Duodenal mucosa (tissue), 2 donors: ENCODE results near the gene PLXNA1.

ENCODE experiments used
- H3K27ac ChIP-seq: one replicate; pipeline ENCODE4 v1.7.0; 2013; ENCODE audit warnings: low read depth, low read length
- H3K27me3 ChIP-seq, 2 donors: one replicate each; pipeline ENCODE4 v1.7.0; 2013; ENCODE audit warnings: low read length in 2 of 2, control low read depth in 1 of 2; ENCODE audit not compliant: insufficient read depth in 2 of 2, control insufficient read depth in 1 of 2
- H3K36me3 ChIP-seq, 2 donors: one replicate each; pipeline ENCODE4 v1.7.0; 2013; ENCODE audit warnings: low read length in 2 of 2, control low read depth in 1 of 2; ENCODE audit not compliant: insufficient read depth in 2 of 2, control insufficient read depth in 1 of 2
- H3K4me1 ChIP-seq, 2 donors: one replicate each; pipeline ENCODE4 v1.7.0; 2013; ENCODE audit warnings: low read length in 2 of 2, control low read depth in 1 of 2; ENCODE audit not compliant: insufficient read depth in 2 of 2, control insufficient read depth in 1 of 2
- H3K4me3 ChIP-seq, 2 donors: one replicate each; pipeline ENCODE4 v1.7.0; 2013; ENCODE audit warnings: low read length in 2 of 2, low read depth in 1 of 2
- H3K9ac ChIP-seq, 2 donors: one replicate each; pipeline ENCODE4 v1.7.0; 2013; ENCODE audit warnings: low read length in 2 of 2, low read depth in 1 of 2
- H3K9me3 ChIP-seq, 2 donors: one replicate each; pipeline ENCODE4 v1.7.0; 2013; ENCODE audit warnings: low read length in 2 of 2, control low read depth in 1 of 2; ENCODE audit not compliant: control insufficient read depth in 1 of 2

PLXNA1 gene

DNA sequence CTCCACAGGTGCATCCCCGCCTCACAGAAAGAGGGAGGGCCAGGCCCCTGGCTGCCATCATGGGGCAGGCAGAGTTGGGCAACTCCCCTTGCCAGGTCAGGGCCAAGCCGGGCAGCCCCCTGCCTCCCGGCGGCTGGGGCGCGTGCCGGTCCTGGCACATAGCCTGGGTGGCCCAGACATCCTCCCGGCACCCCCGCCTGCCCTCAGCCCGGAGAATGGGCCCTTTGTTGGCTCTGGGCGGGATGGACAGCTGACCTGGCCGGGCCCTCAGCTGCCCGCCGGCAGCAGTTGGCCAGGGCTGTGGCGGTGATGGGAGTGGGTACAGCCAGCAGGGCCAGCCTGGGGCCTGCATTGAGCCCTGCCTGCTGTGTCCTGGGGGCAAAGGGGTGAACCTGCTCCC is 16.5 kb downstream of the PLXNA1 start:
- Histone ChIP-seq H3K4me3 (no peak overlapping the region), H3K9me3 (no peaks in the 10 kb centered on the region), H3K9ac (no peak overlapping the region), H3K4me1 (peaks cover 6 to 13% of the 10 kb centered on the region in 2 donors), H3K27me3 (no peaks in the 10 kb centered on the region), H3K36me3 (no peaks in the 10 kb centered on the region), H3K27ac (no peak overlapping the region)

DNA sequence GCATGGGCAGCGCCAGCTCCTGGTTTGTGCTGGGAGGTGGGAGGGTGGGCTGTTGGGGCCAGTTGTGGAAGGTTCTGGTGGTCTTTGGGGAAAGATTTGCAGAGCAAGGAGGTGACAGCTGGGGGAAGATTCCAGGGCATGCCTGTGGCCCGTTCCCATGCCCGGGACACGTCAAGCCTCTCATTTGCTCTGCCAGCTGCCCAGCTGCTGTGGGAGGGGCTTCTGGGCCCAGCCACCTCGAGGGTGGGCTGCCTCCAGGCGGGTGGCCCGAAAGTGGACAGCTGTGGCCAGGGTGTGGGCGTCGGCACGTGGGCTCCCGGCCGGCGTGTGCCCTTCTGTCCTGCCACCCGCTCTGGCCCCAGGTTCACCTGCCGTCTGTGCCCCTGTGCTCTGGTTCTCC is 17.2 kb downstream of the PLXNA1 start:
- no peaks in the 10 kb centered on the region for H3K36me3 ChIP-seq
- H3K4me3 ChIP-seq = no peak overlapping the region
- H3K27me3 ChIP-seq = no peaks in the 10 kb centered on the region
- H3K27ac ChIP-seq = no peak overlapping the region
- H3K9ac ChIP-seq = no peak overlapping the region
- peaks cover 6 to 13% of the 10 kb centered on the region in 2 donors for H3K4me1 ChIP-seq
- H3K9me3 ChIP-seq = no peaks in the 10 kb centered on the region

DNA sequence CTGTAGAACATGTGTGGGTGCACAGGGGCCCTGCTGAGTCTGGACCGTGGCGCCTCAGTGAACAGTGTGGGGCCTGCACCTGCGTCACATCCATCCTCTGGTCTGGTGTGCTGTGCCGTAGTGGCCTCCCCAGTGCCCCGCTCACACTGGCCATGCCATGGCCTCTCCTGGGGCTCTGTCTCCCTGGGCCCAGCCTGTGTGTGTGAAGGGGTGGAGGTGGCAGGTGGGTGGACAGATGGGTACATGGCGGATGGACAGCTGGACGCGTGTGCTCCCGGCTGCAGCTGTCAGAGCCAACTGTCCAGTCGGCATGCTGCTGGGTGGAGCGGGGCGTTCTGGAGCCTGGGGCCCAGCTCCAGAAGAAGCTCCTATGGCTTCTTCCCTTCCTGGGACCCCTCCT is 17.8 kb downstream of the PLXNA1 start:
- Histone ChIP-seq H3K4me1 (peaks cover 6 to 13% of the 10 kb centered on the region in 2 donors), H3K9ac (no peak overlapping the region), H3K27me3 (no peaks in the 10 kb centered on the region), H3K4me3 (no peak overlapping the region), H3K36me3 (no peaks in the 10 kb centered on the region), H3K9me3 (no peaks in the 10 kb centered on the region), H3K27ac (no peak overlapping the region)

DNA sequence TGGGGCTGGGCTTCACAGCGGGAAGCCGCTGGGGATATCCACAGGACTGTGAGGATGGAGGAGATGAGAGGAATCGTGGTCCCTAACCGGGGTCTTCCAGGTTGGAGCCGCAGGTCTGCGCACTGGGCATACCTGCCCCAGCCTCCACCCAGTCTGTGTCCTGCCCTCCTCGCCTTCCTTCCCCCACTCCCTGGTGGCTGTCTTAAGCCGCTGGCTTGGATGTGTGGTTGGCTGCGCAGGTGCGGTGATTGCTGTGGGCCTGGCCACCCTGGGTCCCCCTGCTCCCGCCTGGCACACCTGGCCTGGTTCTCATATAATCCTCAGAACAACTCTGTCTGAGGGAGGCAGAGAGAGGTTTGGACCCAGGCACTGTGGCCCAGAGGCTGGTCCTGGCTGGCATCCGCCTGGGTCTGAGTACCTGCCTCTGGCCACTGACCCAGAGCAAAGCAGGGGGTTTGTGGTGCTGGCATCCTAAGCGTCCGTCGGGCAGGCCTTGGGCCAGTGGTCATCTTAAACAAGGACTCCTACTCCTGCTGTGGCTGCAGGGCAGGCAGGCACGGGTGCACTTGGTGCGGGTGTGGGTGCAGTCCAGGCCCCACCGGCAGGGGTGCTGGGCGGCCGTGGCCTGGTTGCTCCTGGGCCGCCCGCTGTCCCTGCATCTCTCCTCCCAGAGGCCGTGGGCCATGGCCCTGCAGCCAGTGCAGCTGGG is 18.7 kb downstream of the PLXNA1 start:
- no peak overlapping the region for H3K4me3 ChIP-seq
- no peak overlapping the region for H3K27ac ChIP-seq
- peaks cover 6 to 13% of the 10 kb centered on the region in 2 donors for H3K4me1 ChIP-seq
- no peaks in the 10 kb centered on the region for H3K27me3 ChIP-seq
- no peaks in the 10 kb centered on the region for H3K36me3 ChIP-seq
- no peak overlapping the region for H3K9ac ChIP-seq
- no peaks in the 10 kb centered on the region for H3K9me3 ChIP-seq

DNA sequence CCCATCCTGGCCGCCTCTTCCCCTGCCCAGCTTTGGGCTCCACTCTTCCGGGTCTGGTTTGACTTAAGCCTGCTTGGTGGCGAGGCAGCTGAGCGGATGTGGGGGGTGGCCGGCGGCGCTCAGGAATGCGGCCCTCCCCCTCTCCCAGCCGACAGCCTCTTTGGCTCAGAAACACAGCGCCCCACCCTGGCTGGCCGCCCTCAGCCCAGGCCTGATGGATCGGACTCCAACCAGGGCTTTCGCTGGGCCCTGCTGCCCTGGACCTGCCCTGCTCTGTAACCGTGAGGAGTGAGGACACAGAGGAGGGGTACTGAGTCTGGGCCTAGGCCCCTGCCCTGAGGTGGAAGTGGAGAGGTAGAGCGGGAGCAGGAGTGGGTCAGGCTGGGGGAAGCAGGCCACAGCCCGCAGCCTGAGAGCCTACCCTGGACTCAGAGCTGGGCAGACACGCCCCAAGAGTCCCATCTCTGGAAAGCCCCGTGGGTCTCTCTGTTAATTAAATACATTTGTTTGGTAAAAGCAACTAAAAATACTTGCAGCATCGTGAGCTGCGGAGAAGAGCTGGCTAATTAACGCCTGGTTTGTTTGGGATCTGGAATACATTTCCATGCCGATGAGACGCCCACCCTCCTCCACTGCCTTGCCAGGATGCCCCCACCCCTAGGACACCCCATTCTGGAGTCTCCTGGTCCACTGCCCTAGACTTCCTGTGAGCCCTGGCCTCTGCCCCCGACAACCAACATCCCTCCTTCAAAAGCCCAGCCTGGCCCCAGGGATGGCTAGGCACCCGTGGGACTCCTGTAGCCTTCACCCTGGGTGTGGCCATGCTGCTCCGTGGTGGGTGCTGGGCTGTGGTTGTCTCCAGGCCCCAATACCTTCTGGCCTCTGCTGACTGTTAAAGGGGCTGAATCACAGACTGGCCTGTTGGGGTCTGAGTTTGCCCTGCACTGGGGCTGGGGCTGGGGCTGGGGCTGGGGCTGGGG is 19.6 kb downstream of the PLXNA1 start:
- Histone ChIP-seq H3K27me3 (no peaks in the 10 kb centered on the region), H3K9ac (no peak overlapping the region), H3K27ac (no peak overlapping the region), H3K4me3 (no peak overlapping the region), H3K4me1 (peaks cover 6 to 13% of the 10 kb centered on the region in 2 donors), H3K36me3 (no peaks in the 10 kb centered on the region), H3K9me3 (no peaks in the 10 kb centered on the region)

DNA sequence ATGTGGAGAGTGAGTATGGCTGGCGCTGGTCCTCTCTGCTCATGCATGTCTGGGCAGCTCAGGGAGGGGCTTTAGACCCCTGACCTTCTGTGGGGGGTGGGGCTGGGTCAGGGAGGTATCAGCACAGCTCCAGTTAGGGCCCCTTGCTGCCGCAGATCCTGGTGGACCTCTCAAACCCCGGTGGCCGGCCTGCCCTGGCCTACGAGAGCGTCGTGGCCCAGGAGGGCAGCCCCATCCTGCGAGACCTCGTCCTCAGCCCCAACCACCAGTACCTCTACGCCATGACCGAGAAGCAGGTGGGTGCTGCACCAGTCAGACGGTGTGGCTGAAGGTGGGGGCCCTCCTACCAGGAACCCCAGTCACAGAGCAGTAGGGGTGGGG is 20.2 kb downstream of the PLXNA1 start:
- Histone ChIP-seq H3K27me3 (no peaks in the 10 kb centered on the region), H3K9me3 (no peaks in the 10 kb centered on the region), H3K36me3 (no peaks in the 10 kb centered on the region), H3K4me1 (peaks cover 6 to 13% of the 10 kb centered on the region in 2 donors), H3K9ac (no peak overlapping the region), H3K27ac (no peak overlapping the region), H3K4me3 (no peak overlapping the region)

DNA sequence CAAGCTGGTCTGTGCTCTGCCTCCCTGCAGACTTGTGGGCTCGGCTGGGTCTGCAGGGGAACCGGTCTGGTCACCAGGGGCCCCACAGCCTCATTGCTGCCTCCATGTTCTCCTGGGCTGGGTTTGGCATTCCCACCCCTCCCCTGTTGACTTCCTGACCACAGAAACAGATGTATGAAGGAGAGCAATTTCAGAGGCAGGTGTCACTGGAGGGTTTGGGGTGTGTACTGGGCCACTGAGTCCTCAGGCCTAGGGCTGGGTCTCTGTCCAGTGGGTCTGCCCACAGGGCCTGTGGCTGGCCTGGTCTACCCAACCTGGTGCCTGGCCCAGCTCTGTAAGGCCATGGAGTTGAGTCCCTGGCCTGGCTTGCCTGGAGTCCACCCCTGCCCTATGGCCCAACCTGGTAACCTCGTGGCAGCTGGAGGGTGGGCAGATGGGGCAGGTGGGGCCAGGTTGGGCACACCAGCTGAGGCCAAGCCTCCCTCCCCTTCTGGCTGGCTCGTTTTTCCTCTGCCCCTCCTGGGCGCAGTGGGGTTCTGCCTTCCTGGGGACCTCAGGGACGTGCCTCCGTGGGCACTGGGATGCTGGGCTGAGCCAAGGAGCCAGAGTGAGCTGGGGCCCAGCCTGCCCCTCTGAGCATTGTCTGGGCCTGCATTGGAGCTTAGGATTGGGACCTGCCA is 20.8 kb downstream of the PLXNA1 start:
- Histone ChIP-seq H3K36me3 (no peaks in the 10 kb centered on the region), H3K27me3 (no peaks in the 10 kb centered on the region), H3K27ac (no peak overlapping the region), H3K9ac (no peak overlapping the region), H3K4me1 (peaks cover 5 to 9% of the 10 kb centered on the region in 2 donors), H3K4me3 (no peak overlapping the region), H3K9me3 (no peaks in the 10 kb centered on the region)

DNA sequence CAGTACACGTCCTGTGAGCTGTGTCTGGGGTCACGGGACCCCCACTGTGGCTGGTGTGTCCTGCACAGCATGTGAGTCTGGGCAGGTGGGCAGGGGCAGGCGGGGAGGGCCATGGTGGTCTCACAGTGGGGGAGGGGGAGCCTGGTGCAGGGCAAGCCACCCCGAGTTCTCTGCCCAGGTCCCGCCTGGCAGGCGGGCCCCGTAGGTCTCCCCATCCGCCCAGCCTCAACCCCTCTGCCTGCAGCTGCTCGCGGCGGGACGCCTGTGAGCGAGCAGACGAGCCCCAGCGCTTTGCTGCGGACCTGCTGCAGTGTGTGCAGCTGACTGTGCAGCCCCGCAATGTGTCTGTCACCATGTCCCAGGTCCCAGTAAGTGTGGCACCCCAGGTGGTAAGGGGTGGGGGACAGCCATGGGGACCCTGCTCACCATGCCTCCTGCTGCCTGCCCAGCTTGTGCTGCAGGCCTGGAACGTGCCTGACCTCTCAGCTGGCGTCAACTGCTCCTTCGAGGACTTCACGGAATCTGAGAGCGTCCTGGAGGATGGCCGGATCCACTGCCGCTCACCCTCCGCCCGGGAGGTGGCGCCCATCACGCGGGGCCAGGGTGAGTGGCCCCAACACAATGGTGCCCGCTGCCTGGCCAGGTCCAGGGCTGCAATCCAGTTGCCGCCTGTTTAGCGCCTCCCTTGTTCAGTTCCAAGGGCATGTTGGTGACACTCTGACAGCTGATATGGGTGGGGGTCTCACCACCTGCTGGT is 21.9 kb downstream of the PLXNA1 start:
- no peak overlapping the region for H3K4me3 ChIP-seq
- H3K9ac ChIP-seq = no peak overlapping the region
- H3K4me1 ChIP-seq = no peaks in the 10 kb centered on the region
- no peaks in the 10 kb centered on the region for H3K36me3 ChIP-seq
- H3K27me3 ChIP-seq = no peaks in the 10 kb centered on the region
- no peak overlapping the region for H3K27ac ChIP-seq
- no peaks in the 10 kb centered on the region for H3K9me3 ChIP-seq

DNA sequence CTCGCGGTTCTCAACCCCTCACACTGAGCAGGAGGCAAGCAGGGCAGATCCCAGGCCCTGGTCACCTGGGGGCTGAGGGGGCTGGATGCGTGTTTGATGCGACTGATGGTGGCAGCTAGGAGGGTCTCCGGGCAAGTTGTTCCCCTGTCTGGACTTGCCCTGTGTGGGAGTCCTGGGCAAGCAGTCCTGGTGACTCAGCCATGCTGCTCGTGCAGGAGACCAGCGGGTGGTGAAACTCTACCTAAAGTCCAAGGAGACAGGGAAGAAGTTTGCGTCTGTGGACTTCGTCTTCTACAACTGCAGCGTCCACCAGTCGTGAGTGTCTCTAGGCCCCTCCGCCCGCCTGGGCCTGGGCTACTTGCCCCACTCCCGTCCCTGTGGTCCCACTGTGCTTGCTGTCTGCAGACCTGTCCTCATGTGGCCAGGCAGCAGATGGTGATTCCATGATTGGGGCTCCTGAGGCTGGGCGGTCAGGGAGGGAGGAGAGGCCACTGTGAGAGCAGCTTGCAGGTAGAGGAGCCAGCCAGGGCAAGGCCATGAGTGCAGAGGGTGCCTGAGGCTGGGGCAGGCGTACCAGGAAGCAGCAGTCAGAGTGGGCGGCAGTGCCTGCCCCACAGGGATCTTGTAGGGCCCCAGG is 23.1 kb downstream of the PLXNA1 start:
- Histone ChIP-seq H3K27ac (no peak overlapping the region), H3K4me1 (no peaks in the 10 kb centered on the region), H3K36me3 (no peaks in the 10 kb centered on the region)

More for the DNA sequence above, 23.1 kb downstream of the PLXNA1 start:
- H3K9ac ChIP-seq = no peak overlapping the region
- H3K4me3 ChIP-seq = no peak overlapping the region
- no peaks in the 10 kb centered on the region for H3K9me3 ChIP-seq
- no peaks in the 10 kb centered on the region for H3K27me3 ChIP-seq
